ENCODE data around the gene JAM2. TPM values are rescaled to one million over a fixed set of nuclear protein-coding genes. Genes with fewer than 3 reads are reported as not detected.

The JAM2 gene
- total and polyA plus RNA-seq, 10 of the 15 experiments (the other 5 are each of a cell fraction or from before 2014, with no cell fraction given), result 2.1 to 30.4 (median 8.6) TPM

DNA sequence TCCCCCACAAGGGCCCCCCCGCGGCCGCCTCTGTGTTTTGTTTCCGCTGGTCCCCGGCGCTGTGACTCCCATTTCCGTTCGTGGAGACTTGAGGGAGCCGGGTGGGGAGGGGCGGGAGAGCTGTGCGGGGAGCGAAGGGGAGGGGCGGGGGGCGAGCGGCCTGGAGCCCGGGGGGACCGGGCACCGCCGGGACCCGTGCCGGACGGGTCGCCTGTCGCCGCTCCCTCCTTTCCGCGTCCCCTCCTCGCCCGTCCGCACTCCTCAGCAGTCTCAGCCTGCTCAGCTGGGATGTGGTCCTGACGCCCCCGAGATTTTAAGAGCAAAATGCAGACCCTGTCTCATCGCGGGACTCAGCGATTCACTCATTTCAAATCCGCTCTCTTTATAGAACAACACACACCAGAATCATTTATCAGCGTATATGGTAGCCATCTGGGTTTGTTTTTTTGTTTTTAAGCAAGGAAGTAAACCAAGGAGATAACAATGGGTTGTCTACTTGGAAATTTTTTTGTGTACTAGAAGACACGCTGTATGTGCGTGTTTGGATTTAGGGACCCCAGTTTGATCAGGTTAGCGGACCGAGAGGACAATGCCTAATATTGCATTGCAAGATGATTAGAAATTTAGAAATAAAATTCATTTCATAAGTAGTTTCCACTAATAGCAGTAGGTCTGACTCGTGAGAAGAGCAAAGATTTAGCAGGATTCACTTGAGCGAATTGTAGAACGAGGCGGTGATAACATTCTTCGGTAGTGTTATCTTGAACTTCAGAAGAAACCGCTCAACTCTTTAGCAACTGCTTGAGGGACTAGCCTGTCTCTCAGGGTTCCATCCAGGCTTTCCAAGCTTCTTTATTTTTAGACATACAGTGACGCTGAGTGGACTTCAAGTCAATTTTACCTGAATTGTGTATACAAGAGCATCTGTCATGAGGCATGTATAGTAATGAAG is 96.9 kb downstream of the JAM2 start (continued):
- TF ChIP-seq, protein P1, sequence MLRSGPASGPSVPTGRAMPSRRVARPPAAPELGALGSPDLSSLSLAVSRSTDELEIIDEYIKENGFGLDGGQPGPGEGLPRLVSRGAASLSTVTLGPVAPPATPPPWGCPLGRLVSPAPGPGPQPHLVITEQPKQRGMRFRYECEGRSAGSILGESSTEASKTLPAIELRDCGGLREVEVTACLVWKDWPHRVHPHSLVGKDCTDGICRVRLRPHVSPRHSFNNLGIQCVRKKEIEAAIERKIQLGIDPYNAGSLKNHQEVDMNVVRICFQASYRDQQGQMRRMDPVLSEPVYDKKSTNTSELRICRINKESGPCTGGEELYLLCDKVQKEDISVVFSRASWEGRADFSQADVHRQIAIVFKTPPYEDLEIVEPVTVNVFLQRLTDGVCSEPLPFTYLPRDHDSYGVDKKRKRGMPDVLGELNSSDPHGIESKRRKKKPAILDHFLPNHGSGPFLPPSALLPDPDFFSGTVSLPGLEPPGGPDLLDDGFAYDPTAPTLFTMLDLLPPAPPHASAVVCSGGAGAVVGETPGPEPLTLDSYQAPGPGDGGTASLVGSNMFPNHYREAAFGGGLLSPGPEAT (IDR thresholded peaks at IDR 0.05; ENCODE audit: low read depth), result no peak
- TF ChIP-seq CHD2 (IDR thresholded peaks at IDR 0.05; ENCODE audit: borderline replicate concordance, low read depth, low read length), result 0 out of 2 replicates have a peak, but pooled peaks have one; percentile 1
- TF ChIP-seq, protein P2, sequence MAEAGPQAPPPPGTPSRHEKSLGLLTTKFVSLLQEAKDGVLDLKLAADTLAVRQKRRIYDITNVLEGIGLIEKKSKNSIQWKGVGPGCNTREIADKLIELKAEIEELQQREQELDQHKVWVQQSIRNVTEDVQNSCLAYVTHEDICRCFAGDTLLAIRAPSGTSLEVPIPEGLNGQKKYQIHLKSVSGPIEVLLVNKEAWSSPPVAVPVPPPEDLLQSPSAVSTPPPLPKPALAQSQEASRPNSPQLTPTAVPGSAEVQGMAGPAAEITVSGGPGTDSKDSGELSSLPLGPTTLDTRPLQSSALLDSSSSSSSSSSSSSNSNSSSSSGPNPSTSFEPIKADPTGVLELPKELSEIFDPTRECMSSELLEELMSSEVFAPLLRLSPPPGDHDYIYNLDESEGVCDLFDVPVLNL (IDR thresholded peaks at IDR 0.05; ENCODE audit: low read depth, low read length), result 0 out of 2 replicates have a peak, but pooled peaks have one; percentile 19
- TF ChIP-seq, protein P3, sequence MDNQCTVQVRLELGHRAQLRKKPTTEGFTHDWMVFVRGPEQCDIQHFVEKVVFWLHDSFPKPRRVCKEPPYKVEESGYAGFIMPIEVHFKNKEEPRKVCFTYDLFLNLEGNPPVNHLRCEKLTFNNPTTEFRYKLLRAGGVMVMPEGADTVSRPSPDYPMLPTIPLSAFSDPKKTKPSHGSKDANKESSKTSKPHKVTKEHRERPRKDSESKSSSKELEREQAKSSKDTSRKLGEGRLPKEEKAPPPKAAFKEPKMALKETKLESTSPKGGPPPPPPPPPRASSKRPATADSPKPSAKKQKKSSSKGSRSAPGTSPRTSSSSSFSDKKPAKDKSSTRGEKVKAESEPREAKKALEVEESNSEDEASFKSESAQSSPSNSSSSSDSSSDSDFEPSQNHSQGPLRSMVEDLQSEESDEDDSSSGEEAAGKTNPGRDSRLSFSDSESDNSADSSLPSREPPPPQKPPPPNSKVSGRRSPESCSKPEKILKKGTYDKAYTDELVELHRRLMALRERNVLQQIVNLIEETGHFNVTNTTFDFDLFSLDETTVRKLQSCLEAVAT (IDR thresholded peaks at IDR 0.05), result peak; percentile 53; the same call in 1 of the 2 replicates

DNA sequence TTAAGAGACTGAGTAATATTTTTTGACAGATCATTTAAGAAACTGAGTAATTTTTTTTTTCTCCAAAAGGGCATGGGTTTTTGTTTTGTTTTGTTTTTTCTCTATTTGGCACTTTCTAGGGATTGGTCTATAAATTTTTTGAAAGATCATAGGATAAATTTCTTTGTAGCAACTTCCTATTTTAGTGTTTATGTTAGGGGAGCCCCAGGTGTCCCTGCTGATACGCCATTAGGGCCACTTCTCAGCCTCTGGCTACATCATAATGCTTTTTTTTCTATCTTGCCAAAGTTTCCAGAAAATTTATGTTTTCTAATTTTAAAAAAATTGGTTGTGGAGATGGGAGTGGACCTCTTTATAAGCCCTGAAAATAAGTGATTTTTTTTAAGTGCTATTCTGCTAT is 98.4 kb downstream of the JAM2 start:
- RAD21 ChIA-PET (ENCODE audit: unreplicated experiment), result no interaction called here
- FAIRE-seq (no peak), DNase-seq (ENCODE audit: low read depth, low spot score) (no peak), ATAC-seq (no peak)
- Histone ChIP-seq H3K27ac (ENCODE audit: control insufficient read depth, insufficient read depth) (no peak overlapping the region), H3K36me3 (ENCODE audit: control insufficient read depth in 2 of 2, insufficient read depth in 2 of 2, low read length in 1 of 2) (peaks cover 0 to under 1% of the 10 kb centered on the region in 2 experiments; a peak in 1 of 4 replicates), H2AFZ (ENCODE audit: control insufficient read depth, low read depth, low read length) (no peak overlapping the region), H3K79me2 (ENCODE audit: control insufficient read depth, insufficient read depth, low read length) (peaks cover 78% of the 10 kb centered on the region), H3K9me3 (replicated peaks; ENCODE audit: control insufficient read depth, insufficient read depth, low read length) (no peaks in the 10 kb centered on the region), H3K27me3 (replicated peaks in 1 of 2; ENCODE audit: control insufficient read depth in 2 of 2, insufficient read depth in 2 of 2, low read length in 1 of 2) (no peaks in the 10 kb centered on the region), H3K4me3 (peak overlapping the region; percentile 98; the same call in 1 of the 2 replicates), H4K20me1 (ENCODE audit: control insufficient read depth, insufficient read depth) (no peaks in the 10 kb centered on the region), H3K9ac (ENCODE audit: control insufficient read depth, insufficient read depth, low read length) (peak overlapping the region; percentile 16; the same call in 1 of the 2 replicates), H3K4me2 (ENCODE audit: control insufficient read depth, insufficient read depth) (peak overlapping the region; percentile 90), H3K4me1 (ENCODE audit: control insufficient read depth, insufficient read depth, low read length) (peaks cover 26% of the 10 kb centered on the region)
- POLR2A ChIA-PET, result no interaction called here
- TF ChIP-seq, protein P4, sequence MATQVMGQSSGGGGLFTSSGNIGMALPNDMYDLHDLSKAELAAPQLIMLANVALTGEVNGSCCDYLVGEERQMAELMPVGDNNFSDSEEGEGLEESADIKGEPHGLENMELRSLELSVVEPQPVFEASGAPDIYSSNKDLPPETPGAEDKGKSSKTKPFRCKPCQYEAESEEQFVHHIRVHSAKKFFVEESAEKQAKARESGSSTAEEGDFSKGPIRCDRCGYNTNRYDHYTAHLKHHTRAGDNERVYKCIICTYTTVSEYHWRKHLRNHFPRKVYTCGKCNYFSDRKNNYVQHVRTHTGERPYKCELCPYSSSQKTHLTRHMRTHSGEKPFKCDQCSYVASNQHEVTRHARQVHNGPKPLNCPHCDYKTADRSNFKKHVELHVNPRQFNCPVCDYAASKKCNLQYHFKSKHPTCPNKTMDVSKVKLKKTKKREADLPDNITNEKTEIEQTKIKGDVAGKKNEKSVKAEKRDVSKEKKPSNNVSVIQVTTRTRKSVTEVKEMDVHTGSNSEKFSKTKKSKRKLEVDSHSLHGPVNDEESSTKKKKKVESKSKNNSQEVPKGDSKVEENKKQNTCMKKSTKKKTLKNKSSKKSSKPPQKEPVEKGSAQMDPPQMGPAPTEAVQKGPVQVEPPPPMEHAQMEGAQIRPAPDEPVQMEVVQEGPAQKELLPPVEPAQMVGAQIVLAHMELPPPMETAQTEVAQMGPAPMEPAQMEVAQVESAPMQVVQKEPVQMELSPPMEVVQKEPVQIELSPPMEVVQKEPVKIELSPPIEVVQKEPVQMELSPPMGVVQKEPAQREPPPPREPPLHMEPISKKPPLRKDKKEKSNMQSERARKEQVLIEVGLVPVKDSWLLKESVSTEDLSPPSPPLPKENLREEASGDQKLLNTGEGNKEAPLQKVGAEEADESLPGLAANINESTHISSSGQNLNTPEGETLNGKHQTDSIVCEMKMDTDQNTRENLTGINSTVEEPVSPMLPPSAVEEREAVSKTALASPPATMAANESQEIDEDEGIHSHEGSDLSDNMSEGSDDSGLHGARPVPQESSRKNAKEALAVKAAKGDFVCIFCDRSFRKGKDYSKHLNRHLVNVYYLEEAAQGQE (IDR thresholded peaks at IDR 0.05; ENCODE audit: low read depth, low read length), result no peak
- no peak for TF ChIP-seq GATAD2B (conservative IDR thresholded peaks at IDR 0.05; ENCODE audit: low read depth)
- no peak for TF ChIP-seq TBL1XR1 (IDR thresholded peaks at IDR 0.05; ENCODE audit: low read depth, low read length)
- no peak for TF ChIP-seq ZNF217 (IDR thresholded peaks at IDR 0.05)
- 0% methylated on average over 1 of the region's 1 CpG for WGBS (ENCODE audit: insufficient coverage, insufficient replicate concordance, low lambda C conversion rate, missing lambda C conversion rate)
- in situ Hi-C loops (cut with MboI), result loop anchor here (10.0 kb wide), 1 partner anchor 323 kb away; no protein-coding TSS in a partner anchor
- CTCF ChIA-PET, result no interaction called here
- intact Hi-C loops (cut with micrococcal nuclease; ENCODE audit: unreplicated experiment), result loop anchor here (5.0 to 10.0 kb wide), 3 partner anchors 315 to 427 kb away; no protein-coding TSS in a partner anchor
- BruUV-seq (replicated peaks), result no TSS peak
- SMC1A ChIA-PET (ENCODE audit: uncharacterized antibody, unreplicated experiment), result no interaction called here
